MM.1S (cell line): Measurements from ENCODE around the gene APC2.
A peak's percentile ranks its signal among the peaks of the same experiment; 100 is the strongest.

ENCODE experiments used
- DNase-seq: peaks from one replicate; pipeline ENCODE4 v3.0.0-alpha.2; 2015
- H2AFZ ChIP-seq: fragments of 300-600 bp; sonication (generic); 2 replicates; pipeline ENCODE4 v1.6.0; 2016; ENCODE audit warnings: antibody characterized with exemption, low read length
- H3F3A ChIP-seq: fragments of 300-600 bp; sonication (generic); 2 replicates; pipeline ENCODE4 v1.6.1; 2016; ENCODE audit warnings: mild to moderate bottlenecking, antibody characterized with exemption, low read length, moderate library complexity, mixed read lengths; ENCODE audit not compliant: insufficient read depth
- H3K27ac ChIP-seq: fragments of 300-600 bp; sonication (generic); 2 replicates; pipeline ENCODE4 v1.5.1; 2016; ENCODE audit warnings: mild to moderate bottlenecking, low read length
- H3K27me3 ChIP-seq: fragments of 300-600 bp; sonication (generic); replicated peaks from 2 replicates; pipeline ENCODE4 v1.6.0; 2016; ENCODE audit warnings: low read length; ENCODE audit not compliant: insufficient read depth
- H3K36me3 ChIP-seq: fragments of 300-600 bp; sonication (generic); replicated peaks from 2 replicates; pipeline ENCODE4 v1.6.1; 2016; ENCODE audit warnings: mild to moderate bottlenecking, low read length, mixed read lengths; ENCODE audit not compliant: insufficient read depth
- H3K4me1 ChIP-seq: fragments of 300-600 bp; sonication (generic); 2 replicates; pipeline ENCODE4 v1.6.1; 2016; ENCODE audit warnings: low read length, mixed read lengths
- H3K4me2 ChIP-seq: fragments of 300-600 bp; sonication (generic); 2 replicates; pipeline ENCODE4 v1.6.0; 2016; ENCODE audit warnings: low read depth, low read length
- H3K4me3 ChIP-seq: fragments of 300-600 bp; sonication (generic); 2 replicates; pipeline ENCODE4 v1.5.1; 2016; ENCODE audit warnings: low read length, mixed read lengths
- H3K79me2 ChIP-seq: fragments of 300-600 bp; sonication (generic); 2 replicates; pipeline ENCODE4 v1.6.1; 2016; ENCODE audit warnings: mixed run types, low read length, mixed read lengths
- H3K9ac ChIP-seq: fragments of 300-600 bp; sonication (generic); 2 replicates; pipeline ENCODE4 v1.6.1; 2016; ENCODE audit warnings: low read length, mixed read lengths
- H3K9me2 ChIP-seq: fragments of 300-600 bp; sonication (generic); replicated peaks from 2 replicates; pipeline ENCODE4 v1.6.1; 2016; ENCODE audit warnings: mild to moderate bottlenecking, low read length, mixed read lengths; ENCODE audit not compliant: insufficient read depth
- H3K9me3 ChIP-seq: fragments of 300-600 bp; sonication (generic); replicated peaks from 2 replicates; pipeline ENCODE4 v1.6.1; 2016; ENCODE audit warnings: mild to moderate bottlenecking, low read length, mixed read lengths; ENCODE audit not compliant: insufficient read depth
- H4K20me1 ChIP-seq: fragments of 300-600 bp; sonication (generic); 2 replicates; pipeline ENCODE4 v1.6.1; 2016; ENCODE audit warnings: mild to moderate bottlenecking, low read length, moderate library complexity, mixed read lengths; ENCODE audit not compliant: insufficient read depth
- CTCF ChIP-seq: fragments of 300-600 bp; sonication (generic); IDR thresholded peaks from 2 replicates; pipeline ENCODE4 v1.5.1; 2016; ENCODE audit warnings: antibody characterized with exemption, low read length, mixed read lengths
- EZH2 ChIP-seq: fragments of 300-600 bp; sonication (generic); optimal IDR thresholded peaks from 2 replicates; pipeline ENCODE3; 2017; ENCODE audit warnings: low read depth, mild to moderate bottlenecking, antibody characterized with exemption, low read length, mixed read lengths
- EZH2phosphoT487 ChIP-seq: fragments of 300-600 bp; sonication (generic); IDR thresholded peaks from 2 replicates; pipeline ENCODE4 v1.6.1; 2018; ENCODE audit warnings: antibody characterized with exemption, low read length

APC2 gene

GRCh38 chr19:1512671-1513498 lies 63.0 kb downstream of the APC2 start, which contains the start of gene ADAMTSL5:
Gene ADAMTSL5, minus strand, starts transcription at chr19:1513019. Its CDS starts 2,076 bp downstream, at chr19:1510943.
- H3F3A ChIP-seq, result no peaks in the 10 kb centered on the region
- H3K4me2 ChIP-seq, result peak within 1 kb of the TSS; percentile 99
- TF ChIP-seq EZH2phosphoT487, result no peak
- TF ChIP-seq EZH2, result no peak
- TF ChIP-seq CTCF, result no peak
- no peak within 1 kb of the TSS for H3K27ac ChIP-seq
- peak within 1 kb of the TSS; percentile 70 for H3K4me3 ChIP-seq
- H3K9ac ChIP-seq, result peak within 1 kb of the TSS; percentile 37; the same call in 1 of the 2 replicates
- peaks cover 2% of the 10 kb centered on the region; the same call in 1 of the 2 replicates for H3K4me1 ChIP-seq
- H3K27me3 ChIP-seq, result peaks cover 66% of the 10 kb centered on the region
- no peaks in the 10 kb centered on the region for H4K20me1 ChIP-seq
- no peaks in the 10 kb centered on the region for H3K9me3 ChIP-seq
- peak; percentile 72 for DNase-seq
- no peaks in the 10 kb centered on the region for H3K79me2 ChIP-seq
- H3K9me2 ChIP-seq, result no peaks in the 10 kb centered on the region
- H3K36me3 ChIP-seq, result no peaks in the 10 kb centered on the region
- H2AFZ ChIP-seq, result peak within 1 kb of the TSS; percentile 90

GRCh38 chr19:1513499-1514294 lies 63.8 kb downstream of the APC2 start:
- Histone ChIP-seq H3K79me2 (no peaks in the 10 kb centered on the region), H3K9me3 (no peaks in the 10 kb centered on the region), H2AFZ (peak overlapping the region; percentile 90), H3K27me3 (peaks cover 68% of the 10 kb centered on the region), H3K4me1 (peaks cover 2% of the 10 kb centered on the region; the same call in 1 of the 2 replicates), H3K4me2 (peak overlapping the region; percentile 99), H3F3A (no peaks in the 10 kb centered on the region), H3K4me3 (peak overlapping the region; percentile 70), H3K36me3 (no peaks in the 10 kb centered on the region), H3K27ac (no peak overlapping the region), H3K9me2 (no peaks in the 10 kb centered on the region), H4K20me1 (no peaks in the 10 kb centered on the region), H3K9ac (peak overlapping the region; percentile 37; the same call in 1 of the 2 replicates)
- TF ChIP-seq EZH2, result no peak
- no peak for TF ChIP-seq EZH2phosphoT487
- peak; percentile 87 for TF ChIP-seq CTCF
- DNase-seq, result peak; percentile 64

GRCh38 chr19:1514295-1514661 lies 64.4 kb downstream of the APC2 start:
- H3K4me2 ChIP-seq, result no peak overlapping the region
- TF ChIP-seq EZH2 (no peak), EZH2phosphoT487 (no peak), CTCF (no peak)
- no peaks in the 10 kb centered on the region for H3K79me2 ChIP-seq
- H3K4me3 ChIP-seq, result no peak overlapping the region
- DNase-seq, result no peak
- no peaks in the 10 kb centered on the region for H3K9me3 ChIP-seq
- H3K27ac ChIP-seq, result no peak overlapping the region
- H3K9me2 ChIP-seq, result no peaks in the 10 kb centered on the region
- H3K9ac ChIP-seq, result no peak overlapping the region
- H4K20me1 ChIP-seq, result no peaks in the 10 kb centered on the region
- no peaks in the 10 kb centered on the region for H3K36me3 ChIP-seq
- H3F3A ChIP-seq, result no peaks in the 10 kb centered on the region
- H3K27me3 ChIP-seq, result peaks cover 68% of the 10 kb centered on the region
- H2AFZ ChIP-seq, result no peak overlapping the region
- peaks cover 2% of the 10 kb centered on the region; the same call in 1 of the 2 replicates for H3K4me1 ChIP-seq
